HepG2 (cell line): ENCODE measurements around the gene MAN1A1. TPM values are rescaled to one million over a fixed set of nuclear protein-coding genes. Genes with fewer than 3 reads are reported as not detected.
A peak's percentile ranks its signal among the peaks of the same experiment; 100 is the strongest.

ENCODE experiments used
- DPF2 ChIP-seq: sonication (generic); formaldehyde crosslinking; IDR thresholded peaks from 2 replicates; pipeline ENCODE4 v1.4.0; 2020; ENCODE audit warnings: mild to moderate bottlenecking, low read depth, missing genetic modification reagents, borderline replicate concordance
- HIVEP1 ChIP-seq: sonication (generic); formaldehyde crosslinking; IDR thresholded peaks from 2 replicates; pipeline ENCODE4 v1.4.0; 2020; ENCODE audit warnings: mild to moderate bottlenecking, missing genetic modification reagents
- KDM1A ChIP-seq: IDR thresholded peaks from 2 replicates; pipeline ENCODE4 v1.6.1; 2016; ENCODE audit warnings: missing compliant biosample characterization
- PAXIP1 ChIP-seq: sonication (generic); formaldehyde crosslinking; conservative IDR thresholded peaks from 2 replicates; pipeline ENCODE4 v1.4.0; 2020; ENCODE audit warnings: mild to moderate bottlenecking, missing genetic modification reagents, moderate library complexity
- PCBP2 ChIP-seq: fragments of 200-400 bp; formaldehyde crosslinking; optimal IDR thresholded peaks from 2 replicates; pipeline ENCODE3; 2018; ENCODE audit warnings: low read length, low read depth; ENCODE audit not compliant: poor library complexity, severe bottlenecking
- TOPORS ChIP-seq: sonication (generic); formaldehyde crosslinking; IDR thresholded peaks from 2 replicates; pipeline ENCODE4 v1.8.0; 2023; ENCODE audit warnings: mild to moderate bottlenecking, missing genetic modification reagents
- U2AF1 ChIP-seq: fragments of 200-400 bp; formaldehyde crosslinking; optimal IDR thresholded peaks from 2 replicates; pipeline ENCODE3; 2017; ENCODE audit warnings: mild to moderate bottlenecking, low read depth, low read length
- ZNF136 ChIP-seq: sonication (generic); formaldehyde crosslinking; IDR thresholded peaks from 2 replicates; pipeline ENCODE4 v1.8.1; 2022; ENCODE audit warnings: low read depth, mild to moderate bottlenecking, moderate library complexity, missing genetic modification reagents
- ZNF17 ChIP-seq: sonication (generic); formaldehyde crosslinking; IDR thresholded peaks from 2 replicates; pipeline ENCODE4 v1.5.0; 2020; ENCODE audit warnings: mild to moderate bottlenecking, missing genetic modification reagents
- ZNF281 ChIP-seq: sonication (generic); formaldehyde crosslinking; IDR thresholded peaks from 2 replicates; pipeline ENCODE4 v1.4.0; 2020; ENCODE audit warnings: missing genetic modification reagents, borderline replicate concordance
- ZNF484 ChIP-seq: sonication (generic); formaldehyde crosslinking; IDR thresholded peaks from 2 replicates; pipeline ENCODE4 v1.5.1; 2020; ENCODE audit warnings: mild to moderate bottlenecking, low read depth, missing genetic modification reagents, borderline replicate concordance
- ZNF839 ChIP-seq: sonication (generic); formaldehyde crosslinking; IDR thresholded peaks from 2 replicates; pipeline ENCODE4 v1.4.0; 2020; ENCODE audit warnings: missing genetic modification reagents, mild to moderate bottlenecking, borderline replicate concordance
- polyA plus RNA-seq, 8 experiments: library from polyadenylated mRNA; depleted of rRNA in 3 of 8; stranded (reverse) in 7 of 8; unstranded in 1 of 8; fragments of >200 nt; fragmentation: Illumina TruSeq in 4 of 8; extraction: Trizol in 4 of 8; gene quantifications; 2 replicates each; pipeline versions ENCODE4 v1.2.1 to v1.2.3, GENCODE V29; 2011 to 2016; ENCODE audit warnings: low read depth in 4 of 8, missing spikeins in 1 of 8, mixed read lengths in 1 of 8; ENCODE audit not compliant: insufficient read depth in 1 of 8
- total RNA-seq, 5 experiments: library from RNA; depleted of rRNA; stranded (reverse); fragments of >200 nt; fragmentation: Illumina TruSeq; extraction: Trizol; gene quantifications; 2 replicates each; pipeline ENCODE4 v1.2.3, GENCODE V29; 2016; ENCODE audit warnings: low read depth in 1 of 5
- TF ChIP-seq, protein P1 (sequence below): sonication (generic); formaldehyde crosslinking; IDR thresholded peaks from 2 replicates; pipeline ENCODE4 v1.4.0; 2020; ENCODE audit warnings: missing genetic modification reagents, borderline replicate concordance
- TF ChIP-seq, protein P2 (sequence below), 2 experiments: fragments of 450-650 bp in 1 of 2; sonication (generic) in 1 of 2; formaldehyde crosslinking; IDR thresholded peaks; 2 replicates each; pipeline versions ENCODE4 v1.5.0 to v1.8.0; 2020 to 2022; ENCODE audit warnings: mild to moderate bottlenecking in 1 of 2, missing genetic modification reagents in 1 of 2
- TF ChIP-seq, protein P3 (sequence below): sonication (generic); formaldehyde crosslinking; IDR thresholded peaks from 2 replicates; pipeline ENCODE4 v1.5.1; 2020; ENCODE audit warnings: mild to moderate bottlenecking, missing genetic modification reagents

Gene MAN1A1
- total and polyA plus RNA-seq, 2 of the 13 experiments (the other 11 are each of a cell fraction or from before 2014, with no cell fraction given), result 156 to 236 TPM

GRCh38 chr6:119259027-119259426 is 90.5 kb downstream of the MAN1A1 start (continued):
- no peak for TF ChIP-seq TOPORS (CRISPR knock-in tag)
- no peak for TF ChIP-seq ZNF839 (CRISPR knock-in tag)
- no peak for TF ChIP-seq ZNF17 (CRISPR knock-in tag)
- TF ChIP-seq HIVEP1, result no peak
- no peak for TF ChIP-seq KDM1A
- no peak for TF ChIP-seq PCBP2
- TF ChIP-seq, protein P1, sequence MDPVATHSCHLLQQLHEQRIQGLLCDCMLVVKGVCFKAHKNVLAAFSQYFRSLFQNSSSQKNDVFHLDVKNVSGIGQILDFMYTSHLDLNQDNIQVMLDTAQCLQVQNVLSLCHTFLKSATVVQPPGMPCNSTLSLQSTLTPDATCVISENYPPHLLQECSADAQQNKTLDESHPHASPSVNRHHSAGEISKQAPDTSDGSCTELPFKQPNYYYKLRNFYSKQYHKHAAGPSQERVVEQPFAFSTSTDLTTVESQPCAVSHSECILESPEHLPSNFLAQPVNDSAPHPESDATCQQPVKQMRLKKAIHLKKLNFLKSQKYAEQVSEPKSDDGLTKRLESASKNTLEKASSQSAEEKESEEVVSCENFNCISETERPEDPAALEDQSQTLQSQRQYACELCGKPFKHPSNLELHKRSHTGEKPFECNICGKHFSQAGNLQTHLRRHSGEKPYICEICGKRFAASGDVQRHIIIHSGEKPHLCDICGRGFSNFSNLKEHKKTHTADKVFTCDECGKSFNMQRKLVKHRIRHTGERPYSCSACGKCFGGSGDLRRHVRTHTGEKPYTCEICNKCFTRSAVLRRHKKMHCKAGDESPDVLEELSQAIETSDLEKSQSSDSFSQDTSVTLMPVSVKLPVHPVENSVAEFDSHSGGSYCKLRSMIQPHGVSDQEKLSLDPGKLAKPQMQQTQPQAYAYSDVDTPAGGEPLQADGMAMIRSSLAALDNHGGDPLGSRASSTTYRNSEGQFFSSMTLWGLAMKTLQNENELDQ (CRISPR knock-in tag), result no peak
- no peak for TF ChIP-seq ZNF136 (CRISPR knock-in tag)
- TF ChIP-seq, protein P2, sequence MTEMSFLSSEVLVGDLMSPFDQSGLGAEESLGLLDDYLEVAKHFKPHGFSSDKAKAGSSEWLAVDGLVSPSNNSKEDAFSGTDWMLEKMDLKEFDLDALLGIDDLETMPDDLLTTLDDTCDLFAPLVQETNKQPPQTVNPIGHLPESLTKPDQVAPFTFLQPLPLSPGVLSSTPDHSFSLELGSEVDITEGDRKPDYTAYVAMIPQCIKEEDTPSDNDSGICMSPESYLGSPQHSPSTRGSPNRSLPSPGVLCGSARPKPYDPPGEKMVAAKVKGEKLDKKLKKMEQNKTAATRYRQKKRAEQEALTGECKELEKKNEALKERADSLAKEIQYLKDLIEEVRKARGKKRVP (CRISPR knock-in tag; IDR thresholded peaks at IDR 0.05), result peak in 1 of 2 experiments; percentile 63; a peak in 1 of 4 replicates
- TF ChIP-seq ZNF484 (CRISPR knock-in tag), result no peak
- TF ChIP-seq PAXIP1 (CRISPR knock-in tag), result peak; percentile 56
- TF ChIP-seq, protein P3, sequence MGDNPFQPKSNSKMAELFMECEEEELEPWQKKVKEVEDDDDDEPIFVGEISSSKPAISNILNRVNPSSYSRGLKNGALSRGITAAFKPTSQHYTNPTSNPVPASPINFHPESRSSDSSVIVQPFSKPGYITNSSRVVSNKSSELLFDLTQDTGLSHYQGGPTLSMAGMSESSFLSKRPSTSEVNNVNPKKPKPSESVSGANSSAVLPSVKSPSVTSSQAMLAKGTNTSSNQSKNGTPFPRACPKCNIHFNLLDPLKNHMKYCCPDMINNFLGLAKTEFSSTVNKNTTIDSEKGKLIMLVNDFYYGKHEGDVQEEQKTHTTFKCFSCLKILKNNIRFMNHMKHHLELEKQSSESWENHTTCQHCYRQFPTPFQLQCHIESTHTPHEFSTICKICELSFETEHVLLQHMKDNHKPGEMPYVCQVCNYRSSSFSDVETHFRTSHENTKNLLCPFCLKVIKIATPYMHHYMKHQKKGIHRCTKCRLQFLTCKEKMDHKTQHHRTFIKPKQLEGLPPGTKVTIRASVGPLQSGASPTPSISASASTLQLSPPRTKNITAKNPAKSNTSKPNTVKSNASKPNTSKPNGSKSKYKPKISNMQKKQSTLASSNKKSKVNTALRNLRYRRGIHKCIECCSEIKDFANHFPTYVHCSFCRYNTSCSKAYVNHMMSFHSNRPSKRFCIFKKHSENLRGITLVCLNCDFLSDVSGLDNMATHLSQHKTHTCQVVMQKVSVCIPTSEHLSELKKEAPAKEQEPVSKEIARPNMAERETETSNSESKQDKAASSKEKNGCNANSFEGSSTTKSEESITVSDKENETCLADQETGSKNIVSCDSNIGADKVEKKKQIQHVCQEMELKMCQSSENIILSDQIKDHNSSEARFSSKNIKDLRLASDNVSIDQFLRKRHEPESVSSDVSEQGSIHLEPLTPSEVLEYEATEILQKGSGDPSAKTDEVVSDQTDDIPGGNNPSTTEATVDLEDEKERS (CRISPR knock-in tag), result no peak
- no peak for TF ChIP-seq ZNF281 (CRISPR knock-in tag)
- no peak for TF ChIP-seq U2AF1
- 0 out of 2 replicates have a peak, but pooled peaks have one; percentile 62 for TF ChIP-seq DPF2 (CRISPR knock-in tag)
